PFSK-1 (cell line): ENCODE data around the gene TMEM72.

ENCODE experiments used
- FOXP2 ChIP-seq: optimal IDR thresholded peaks from 2 replicates; pipeline ENCODE3; 2011; ENCODE audit warnings: borderline replicate concordance, control low read depth, inconsistent platforms; ENCODE audit not compliant: insufficient read depth; ENCODE audit errors: extremely low read length, extremely low read depth
- POLR2AphosphoS5 ChIP-seq: IDR thresholded peaks from 2 replicates; pipeline ENCODE4 v1.6.1; 2012; ENCODE audit warnings: low read depth, mild to moderate bottlenecking, control low read depth, low read length, moderate library complexity
- SIN3A ChIP-seq: IDR thresholded peaks from 2 replicates; pipeline ENCODE4 v1.6.1; 2012; ENCODE audit warnings: mild to moderate bottlenecking, low read length, moderate library complexity, borderline replicate concordance; ENCODE audit not compliant: insufficient read depth
- TAF1 ChIP-seq: IDR thresholded peaks from 2 replicates; pipeline ENCODE4 v1.6.1; 2012; ENCODE audit warnings: low read length, control low read depth, borderline replicate concordance; ENCODE audit not compliant: insufficient read depth
- TF ChIP-seq, protein P1 (sequence below), 2 experiments: IDR thresholded peaks; 2 replicates each; pipeline versions ENCODE4 v1.6.1 to v1.8.0; 2011 to 2012; ENCODE audit warnings: low read depth in 2 of 2, low read length in 2 of 2, control low read depth in 1 of 2, inconsistent platforms in 1 of 2, mild to moderate bottlenecking in 1 of 2, moderate library complexity in 1 of 2; ENCODE audit not compliant: insufficient read depth in 1 of 2

The TMEM72 gene

GRCh38 chr10:44902941-44903545, 8.1 kb upstream of the TMEM72 start:
- TF ChIP-seq FOXP2 = no peak
- no peak for TF ChIP-seq POLR2AphosphoS5
- TF ChIP-seq, protein P1, sequence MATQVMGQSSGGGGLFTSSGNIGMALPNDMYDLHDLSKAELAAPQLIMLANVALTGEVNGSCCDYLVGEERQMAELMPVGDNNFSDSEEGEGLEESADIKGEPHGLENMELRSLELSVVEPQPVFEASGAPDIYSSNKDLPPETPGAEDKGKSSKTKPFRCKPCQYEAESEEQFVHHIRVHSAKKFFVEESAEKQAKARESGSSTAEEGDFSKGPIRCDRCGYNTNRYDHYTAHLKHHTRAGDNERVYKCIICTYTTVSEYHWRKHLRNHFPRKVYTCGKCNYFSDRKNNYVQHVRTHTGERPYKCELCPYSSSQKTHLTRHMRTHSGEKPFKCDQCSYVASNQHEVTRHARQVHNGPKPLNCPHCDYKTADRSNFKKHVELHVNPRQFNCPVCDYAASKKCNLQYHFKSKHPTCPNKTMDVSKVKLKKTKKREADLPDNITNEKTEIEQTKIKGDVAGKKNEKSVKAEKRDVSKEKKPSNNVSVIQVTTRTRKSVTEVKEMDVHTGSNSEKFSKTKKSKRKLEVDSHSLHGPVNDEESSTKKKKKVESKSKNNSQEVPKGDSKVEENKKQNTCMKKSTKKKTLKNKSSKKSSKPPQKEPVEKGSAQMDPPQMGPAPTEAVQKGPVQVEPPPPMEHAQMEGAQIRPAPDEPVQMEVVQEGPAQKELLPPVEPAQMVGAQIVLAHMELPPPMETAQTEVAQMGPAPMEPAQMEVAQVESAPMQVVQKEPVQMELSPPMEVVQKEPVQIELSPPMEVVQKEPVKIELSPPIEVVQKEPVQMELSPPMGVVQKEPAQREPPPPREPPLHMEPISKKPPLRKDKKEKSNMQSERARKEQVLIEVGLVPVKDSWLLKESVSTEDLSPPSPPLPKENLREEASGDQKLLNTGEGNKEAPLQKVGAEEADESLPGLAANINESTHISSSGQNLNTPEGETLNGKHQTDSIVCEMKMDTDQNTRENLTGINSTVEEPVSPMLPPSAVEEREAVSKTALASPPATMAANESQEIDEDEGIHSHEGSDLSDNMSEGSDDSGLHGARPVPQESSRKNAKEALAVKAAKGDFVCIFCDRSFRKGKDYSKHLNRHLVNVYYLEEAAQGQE (IDR thresholded peaks at IDR 0.05; ENCODE audit: insufficient read depth in 1 of 2, low read depth in 2 of 2, low read length in 2 of 2) = no peak
- no peak for TF ChIP-seq TAF1

- TF ChIP-seq, protein P1 (IDR thresholded peaks at IDR 0.05; ENCODE audit: insufficient read depth in 1 of 2, low read depth in 2 of 2, low read length in 2 of 2) = no peak
- TF ChIP-seq SIN3A (no peak), FOXP2 (no peak), TAF1 (no peak), POLR2AphosphoS5 (no peak)
Observed at GRCh38 chr10:44906486-44906885, 4.7 kb upstream of the TMEM72 start.

DNA sequence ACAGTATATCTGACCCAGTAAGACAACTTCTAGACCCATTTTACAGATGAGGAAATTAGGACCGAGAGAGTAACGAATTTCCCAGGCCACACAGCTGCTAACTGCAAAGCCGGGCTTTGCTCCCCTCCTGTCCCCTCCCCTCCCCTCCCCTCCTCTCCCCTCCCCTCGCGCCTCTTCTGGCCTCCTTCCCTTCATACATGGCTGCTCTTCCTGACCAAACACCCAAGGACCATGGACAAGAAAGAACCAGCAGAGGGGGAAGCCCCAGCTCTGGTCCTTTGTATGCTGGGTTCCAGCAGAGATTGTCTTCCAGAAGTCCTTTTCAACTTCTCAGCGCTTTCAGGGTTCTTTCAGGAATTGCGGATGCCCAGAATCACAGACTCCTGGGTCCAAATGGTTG, 3.6 kb upstream of the TMEM72 start:
- TF ChIP-seq POLR2AphosphoS5 (no peak), SIN3A (no peak), TAF1 (no peak), FOXP2 (no peak)
- TF ChIP-seq, protein P1 (IDR thresholded peaks at IDR 0.05; ENCODE audit: insufficient read depth in 1 of 2, low read depth in 2 of 2, low read length in 2 of 2) = no peak

DNA sequence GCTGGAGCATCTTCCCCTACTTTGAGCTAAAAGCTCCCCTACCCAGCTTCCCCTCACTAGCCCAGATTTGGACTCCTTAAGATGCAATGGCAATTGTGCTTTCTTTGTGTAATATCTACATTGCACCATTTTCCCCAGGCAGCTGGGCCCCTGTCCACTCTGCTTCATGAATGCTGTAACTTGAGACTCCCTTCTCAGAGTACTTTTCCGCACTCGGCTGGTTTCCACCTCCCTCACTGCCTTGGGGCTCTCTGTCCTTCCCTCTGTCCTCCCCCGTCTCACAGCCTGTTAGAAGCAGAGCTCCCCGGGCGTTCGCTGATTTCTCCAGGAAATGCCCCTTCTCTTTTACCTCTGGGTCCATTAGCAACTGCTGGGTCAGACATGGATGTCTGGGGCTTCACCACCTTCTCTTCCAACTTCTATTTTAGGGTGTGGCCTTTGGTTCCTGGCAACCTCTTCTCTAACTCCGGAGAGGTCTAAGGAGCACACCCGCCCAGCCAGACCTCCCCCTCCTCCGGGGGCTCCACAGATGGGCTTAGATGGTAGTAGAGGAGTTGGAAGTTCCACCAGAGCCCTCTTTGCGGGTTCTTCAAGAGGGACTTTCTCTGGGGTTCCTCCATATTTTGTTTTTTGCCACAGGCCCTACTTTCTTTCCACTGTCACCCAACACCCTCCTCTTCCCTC, 2.9 kb upstream of the TMEM72 start:
- TF ChIP-seq SIN3A (no peak), POLR2AphosphoS5 (no peak), TAF1 (no peak), FOXP2 (no peak)
- TF ChIP-seq, protein P1 (IDR thresholded peaks at IDR 0.05; ENCODE audit: insufficient read depth in 1 of 2, low read depth in 2 of 2, low read length in 2 of 2) = no peak; a peak in 1 of 4 replicates
